ENCODE data around the gene TADA1.

Gene TADA1

GRCh38 chr1:166844791-166845190, 31.3 kb downstream of the TADA1 start:
- TF ChIP-seq ZFX (IDR thresholded peaks at IDR 0.05; ENCODE audit: borderline replicate concordance) (no peak), CTCF (IDR thresholded peaks at IDR 0.05) (no peak)
- no peak overlapping the region for H3K27ac ChIP-seq

GRCh38 chr1:166843769-166844596, 32.1 kb downstream of the TADA1 start:
- no peak overlapping the region for H3K27ac ChIP-seq
- no peak for TF ChIP-seq CTCF (IDR thresholded peaks at IDR 0.05)

GRCh38 chr1:166843322-166843721, 32.7 kb downstream of the TADA1 start:
- TF ChIP-seq ZFX (IDR thresholded peaks at IDR 0.05; ENCODE audit: borderline replicate concordance) (no peak), CTCF (IDR thresholded peaks at IDR 0.05) (no peak)
- no peak overlapping the region for H3K27ac ChIP-seq

- H3K27ac ChIP-seq = peak overlapping the region; percentile 87
- TF ChIP-seq CTCF (IDR thresholded peaks at IDR 0.05) = peak; percentile 5; the same call in 1 of the 2 replicates
- TF ChIP-seq ZFX (IDR thresholded peaks at IDR 0.05; ENCODE audit: borderline replicate concordance) = no peak
Measured at GRCh38 chr1:166840309-166841274, 35.5 kb downstream of the TADA1 start.

GRCh38 chr1:166839600-166840308, 36.3 kb downstream of the TADA1 start:
- H3K27ac ChIP-seq = peak overlapping the region; percentile 87
- peak; percentile 62 for TF ChIP-seq CTCF (IDR thresholded peaks at IDR 0.05)
- TF ChIP-seq ZFX (IDR thresholded peaks at IDR 0.05; ENCODE audit: borderline replicate concordance) = no peak

- H3K27ac ChIP-seq = peak within 1 kb of the TSS; percentile 87
- TF ChIP-seq CTCF (IDR thresholded peaks at IDR 0.05) (no peak), ZFX (IDR thresholded peaks at IDR 0.05; ENCODE audit: borderline replicate concordance) (no peak)
Measured at GRCh38 chr1:166838766-166839599, 37.1 kb downstream of the TADA1 start, which contains the start of gene POGK. TSS of gene POGK (plus strand) at chr1:166839475. CDS start at chr1:166840957, 1,482 bp downstream.

Data from 22Rv1 (cell line).